Activated T-cell treated with anti-CD3 and anti-CD28 coated beads for 4 hours (primary cell): ENCODE measurements around the gene LAMP1.
"Not testable (repeated sequence)": the region's sequence is repeated elsewhere in the genome, so short reads cannot be mapped to it uniquely, and the experiment has no call there.

Source experiments
- DNase-seq: peaks from one replicate; pipeline ENCODE4 v3.0.0-alpha.2; 2020

Gene LAMP1

GRCh38 chr13:113358653-113359190 is 61.7 kb downstream of the LAMP1 start:
- no peak for DNase-seq

- no peak for DNase-seq
These were observed 62.5 kb downstream of the LAMP1 start for GRCh38 chr13:113359571-113359970.

DNA sequence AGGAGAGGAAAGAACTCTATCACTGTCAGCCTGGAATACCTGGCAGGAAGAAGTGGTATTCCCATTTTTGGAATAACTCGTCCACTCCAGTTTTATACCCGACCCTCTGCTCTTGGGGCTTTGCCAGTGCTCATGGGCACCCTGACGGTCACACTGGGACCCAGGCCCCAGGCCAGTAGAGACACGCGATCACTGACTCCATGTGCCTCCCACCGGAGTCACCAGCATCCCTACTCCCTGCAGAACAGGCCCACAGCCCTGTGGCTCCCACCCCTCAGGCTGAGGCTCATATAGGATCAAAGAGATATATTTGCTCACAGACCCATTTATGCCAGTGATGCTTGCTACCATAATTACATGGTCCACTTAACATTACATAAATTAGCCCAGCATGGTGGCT is 63.4 kb downstream of the LAMP1 start:
- DNase-seq = no peak

DNA sequence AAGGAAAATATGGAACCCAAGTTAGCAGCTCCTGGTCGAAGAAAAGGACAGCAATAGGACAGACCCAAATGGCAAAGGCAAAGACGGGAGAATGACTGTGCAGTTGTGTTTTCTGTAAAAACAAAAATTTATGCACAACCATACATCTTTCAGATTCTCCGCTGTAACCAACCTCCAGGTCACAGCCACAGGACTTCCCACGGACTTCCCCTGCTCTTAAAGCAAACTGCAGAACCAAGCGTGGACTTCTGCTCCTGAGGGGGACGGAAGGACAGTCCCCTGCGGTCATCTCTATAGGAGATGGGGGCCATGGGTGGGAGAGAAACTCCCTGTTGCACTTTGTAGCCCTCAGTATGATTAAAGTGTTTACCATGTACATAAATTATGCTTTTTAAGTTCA is 64.4 kb downstream of the LAMP1 start:
- DNase-seq = no peak

DNA sequence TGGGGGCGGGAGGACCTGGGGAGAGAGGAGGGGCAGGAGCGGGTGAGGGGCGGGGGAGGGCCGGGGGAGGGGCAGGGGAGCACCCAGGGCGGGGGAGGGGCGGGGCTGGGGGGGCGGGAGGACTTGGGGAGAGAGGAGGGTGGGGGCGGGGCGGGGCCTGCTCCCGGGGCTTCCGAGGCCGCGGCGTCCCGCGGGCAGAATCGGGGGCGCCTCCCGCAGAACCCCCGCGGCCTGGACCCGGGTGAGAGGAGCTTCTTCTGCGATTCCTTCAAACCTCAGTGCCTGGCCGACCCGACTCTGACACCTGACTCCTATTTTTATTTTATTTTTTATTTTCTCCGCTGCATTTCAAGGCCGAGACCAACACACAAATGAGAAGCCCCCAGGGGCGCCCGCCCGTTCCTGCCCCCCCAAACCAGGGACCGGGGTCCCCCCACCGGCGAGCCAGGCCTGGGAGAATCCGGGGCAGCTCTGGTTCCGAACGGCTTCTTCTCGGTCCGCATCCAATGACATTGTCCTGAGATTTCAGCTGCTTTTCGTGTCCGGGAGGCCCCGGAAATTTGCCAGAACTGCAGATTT is 67.4 kb downstream of the LAMP1 start:
- DNase-seq = no peak

- DNase-seq = no peak
These were observed 68.0 kb downstream of the LAMP1 start for GRCh38 chr13:113364901-113365582.

DNA sequence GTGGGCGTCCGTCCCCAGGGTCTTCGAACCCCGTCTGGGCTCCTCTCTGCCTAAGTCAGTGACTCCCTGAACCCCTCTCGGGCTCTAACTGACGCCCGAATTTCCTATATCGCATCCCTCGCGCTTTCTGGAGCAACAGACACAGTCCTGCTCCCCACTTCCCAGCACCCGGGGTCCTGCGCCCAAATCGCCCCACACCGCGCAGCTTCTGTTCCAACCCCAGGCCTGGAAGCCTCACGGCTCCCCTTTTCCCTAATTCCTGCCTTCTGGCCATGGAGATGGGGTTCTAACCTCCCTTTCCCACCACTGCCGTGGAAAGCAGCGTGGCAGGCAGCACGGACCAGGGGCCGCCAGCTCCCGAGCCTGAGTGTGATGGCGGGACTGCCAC is 68.5 kb downstream of the LAMP1 start:
- no peak for DNase-seq

DNA sequence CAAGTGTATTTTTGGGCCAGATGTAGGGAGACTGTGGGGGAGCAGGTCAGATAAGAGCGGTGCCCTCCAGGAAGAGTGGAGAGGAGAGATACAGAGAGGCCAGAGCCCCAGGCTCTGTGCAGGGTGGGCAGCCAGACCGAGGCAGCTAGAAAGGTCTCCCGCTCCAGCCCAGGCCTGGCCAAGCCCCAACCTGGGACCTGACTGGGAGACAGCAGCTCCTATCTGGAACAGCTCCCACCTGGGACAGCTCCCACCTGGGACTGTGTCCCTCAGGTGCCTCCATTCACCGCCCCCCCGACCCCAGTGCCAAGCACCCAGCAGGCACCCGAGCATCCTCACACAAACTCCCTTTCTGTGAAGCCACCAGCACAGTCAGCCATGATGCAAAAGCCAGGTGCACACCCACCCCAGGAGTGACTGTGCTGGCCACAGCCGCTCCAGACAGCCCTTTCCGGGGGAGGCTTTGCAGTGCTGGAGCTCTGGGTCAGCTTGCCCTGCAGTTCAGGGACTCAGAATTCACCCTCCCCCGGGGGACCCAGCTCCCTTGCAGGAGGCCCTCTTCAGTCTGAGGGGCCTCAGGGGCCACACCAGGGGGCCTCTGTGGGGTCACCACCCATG is 69.0 kb downstream of the LAMP1 start:
- no peak for DNase-seq

DNA sequence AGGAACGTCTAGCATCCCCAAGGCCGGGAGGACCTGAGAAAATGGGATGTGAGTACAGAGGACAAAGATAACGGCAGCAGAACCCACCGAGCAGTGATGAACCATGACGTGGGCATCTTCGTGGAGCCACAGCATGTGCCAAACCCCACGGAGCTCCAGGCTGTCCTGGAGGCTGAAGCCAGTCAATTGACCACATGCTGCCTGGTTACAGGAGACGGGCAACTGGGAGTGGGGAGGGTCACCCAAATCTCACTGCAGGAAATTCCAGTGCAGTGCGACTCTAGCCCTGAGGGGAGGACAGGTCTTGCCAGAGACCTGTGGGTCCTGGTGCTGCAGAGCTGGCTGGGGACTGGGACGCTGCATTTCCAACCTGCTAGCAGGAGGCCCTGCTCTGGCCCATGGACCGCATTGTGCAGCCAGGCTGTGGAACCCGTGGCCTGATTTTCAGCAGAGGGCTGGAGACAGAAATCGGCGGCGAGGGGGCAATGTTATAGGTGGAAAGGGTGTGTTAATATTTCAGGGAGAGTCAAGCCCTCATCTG is 70.1 kb downstream of the LAMP1 start:
- no peak for DNase-seq

DNA sequence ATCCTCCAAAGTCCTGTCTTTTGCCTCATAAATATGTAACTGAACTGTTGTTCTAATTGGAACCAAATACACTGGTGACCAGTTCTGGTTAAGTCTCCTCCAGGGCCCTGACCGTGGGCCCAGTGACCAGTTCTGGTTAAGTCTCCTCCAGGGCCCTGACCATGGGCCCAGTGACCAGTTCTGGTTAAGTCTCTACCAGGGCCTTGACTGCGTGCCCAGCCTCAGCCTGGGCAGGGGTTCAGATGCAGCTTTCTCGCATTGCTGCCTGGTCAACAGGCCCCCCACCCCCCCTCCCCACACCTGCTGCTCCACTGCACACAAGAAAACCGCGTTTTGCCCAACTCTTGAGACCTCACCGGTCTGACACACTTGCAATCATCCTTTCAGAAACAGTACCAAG is 70.7 kb downstream of the LAMP1 start:
- no peak for DNase-seq

DNA sequence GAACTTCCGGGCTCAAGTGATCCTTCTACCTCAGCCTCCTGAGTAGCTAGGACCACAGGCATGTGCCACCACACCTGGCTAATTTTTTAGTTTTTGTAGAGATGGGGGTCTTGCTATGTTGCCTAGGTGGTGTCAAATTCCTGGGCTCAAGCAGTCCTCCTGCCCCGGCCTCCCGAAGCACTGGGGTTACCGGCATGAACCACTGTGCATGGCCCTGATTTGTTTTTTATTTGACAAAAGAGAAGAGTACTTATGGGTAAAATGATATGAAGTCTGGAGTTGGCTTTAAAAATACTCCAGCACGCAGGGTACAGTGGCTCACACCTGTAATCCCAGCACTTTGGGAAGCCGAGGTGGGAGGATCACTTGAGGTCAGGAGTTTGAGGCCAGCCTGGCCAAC is 71.3 kb downstream of the LAMP1 start:
- DNase-seq = not testable (repeated sequence)

DNA sequence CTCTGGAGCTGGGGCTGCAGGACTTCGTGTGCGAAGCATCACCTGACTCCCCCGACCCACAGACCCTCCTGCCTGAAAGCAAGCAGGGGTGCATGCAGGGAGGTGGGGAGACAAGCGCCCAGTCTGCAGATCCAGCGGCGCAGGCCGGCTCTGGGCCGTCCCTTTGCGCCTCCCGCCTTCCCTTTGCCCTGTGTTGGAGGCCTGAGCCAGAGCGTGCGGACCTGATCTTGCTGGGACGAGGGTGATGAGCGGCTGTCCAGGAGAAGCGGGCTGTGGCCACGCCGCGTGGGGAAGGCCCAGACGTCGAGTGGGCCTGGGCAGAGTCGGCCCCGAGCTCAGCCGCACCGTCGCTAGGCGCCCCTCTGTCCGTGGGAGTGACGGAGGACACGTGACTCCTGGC is 72.2 kb downstream of the LAMP1 start:
- DNase-seq = no peak

DNA sequence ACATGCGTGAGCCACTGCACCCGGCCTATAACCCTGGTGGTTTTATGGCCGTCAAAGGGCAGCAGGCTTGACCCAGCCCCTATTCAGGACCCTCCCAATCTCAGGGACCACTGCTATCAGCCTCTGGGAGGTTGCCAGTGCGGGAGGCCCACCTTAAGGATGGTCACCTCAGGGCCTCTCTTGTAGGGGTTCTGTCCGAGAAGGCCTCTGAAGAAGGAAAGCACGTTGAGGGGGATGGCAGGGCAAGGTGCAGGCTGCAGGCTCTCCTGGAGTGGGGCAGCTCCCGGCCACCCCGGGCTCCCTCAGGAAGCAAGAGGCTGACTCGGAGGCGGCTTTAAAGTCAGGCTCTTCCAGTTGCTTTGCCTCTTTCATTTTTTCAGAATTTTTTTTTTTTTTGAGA is 72.8 kb downstream of the LAMP1 start:
- DNase-seq = no peak

- DNase-seq = no peak
These were observed 74.0 kb downstream of the LAMP1 start for GRCh38 chr13:113371061-113371460.

- not testable (repeated sequence) for DNase-seq
These were observed 74.7 kb downstream of the LAMP1 start for GRCh38 chr13:113371701-113372100.
